ENCODE results near the gene CFAP410. TPM values are rescaled to one million over a fixed set of nuclear protein-coding genes. Genes with fewer than 3 reads are reported as not detected.

The CFAP410 gene
- total and polyA plus RNA-seq, 2 donors (not counting 1 experiment from before 2014, with no cell fraction given), result 69.2 to 98.8 TPM

DNA sequence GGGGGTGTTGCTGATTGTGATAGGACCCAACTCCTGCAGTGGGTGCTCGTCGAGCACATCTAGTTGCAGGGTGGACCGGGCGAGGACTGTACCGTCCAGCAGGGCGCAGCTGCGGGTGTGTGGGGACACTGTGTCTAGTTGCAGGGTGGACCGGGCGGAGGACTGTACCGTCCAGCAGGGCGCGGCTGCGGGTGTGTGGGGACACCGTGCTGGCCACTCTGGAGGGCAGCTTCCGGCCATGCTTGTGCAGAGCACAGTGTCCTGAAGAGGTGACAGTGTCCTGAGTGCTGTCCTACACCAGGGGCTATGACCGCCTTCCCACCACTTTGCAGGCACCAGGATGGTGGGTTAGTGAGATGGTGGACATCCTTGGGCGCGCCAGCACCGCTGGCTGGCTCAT, 9.7 kb upstream of the CFAP410 start:
- Histone ChIP-seq H3K36me3 (replicated peaks in 1 of 2; ENCODE audit: control extremely low read depth in 1 of 2, control insufficient read depth in 1 of 2, extremely low read depth in 1 of 2, insufficient read depth in 2 of 2, low read length in 1 of 2) (no peaks in the 10 kb centered on the region), H3K9me3 (ENCODE audit: control extremely low read depth in 1 of 3, control insufficient read depth in 2 of 3, insufficient read depth in 1 of 3, low read length in 2 of 3) (peaks cover 0 to 4% (median 0%) of the 10 kb centered on the region in 3 donors), H3K4me2 (replicated peaks; ENCODE audit: low read depth, low read length, poor library complexity, severe bottlenecking) (no peak overlapping the region), H3K9ac (ENCODE audit: low read length) (no peak overlapping the region), H3K4me1 (ENCODE audit: control insufficient read depth in 2 of 2, insufficient read depth in 2 of 2, low read length in 2 of 2) (peaks cover 26 to 29% of the 10 kb centered on the region in 2 donors), H3K27me3 (replicated peaks in 1 of 4; ENCODE audit: control extremely low read depth in 1 of 4, control insufficient read depth in 3 of 4, insufficient read depth in 4 of 4, low read length in 3 of 4) (peaks cover 0 to 37% (median 12%) of the 10 kb centered on the region in 4 experiments), H3K79me2 (ENCODE audit: control insufficient read depth, insufficient read depth, low read length) (no peaks in the 10 kb centered on the region), H3K27ac (ENCODE audit: low read length in 2 of 2) (no peak overlapping the region), H4K20me1 (ENCODE audit: control insufficient read depth, insufficient read depth, low read length, poor library complexity, severe bottlenecking) (no peaks in the 10 kb centered on the region), H2AFZ (ENCODE audit: insufficient read depth, low read depth, low read length, poor library complexity, severe bottlenecking) (no peak overlapping the region), H3K4me3 (ENCODE audit: control extremely low read depth in 1 of 5, extremely low read depth in 1 of 5, insufficient read depth in 1 of 5, low read depth in 2 of 5, low read length in 4 of 5) (no peak overlapping the region)
- POLR2A ChIA-PET, result no interaction called here
- intact Hi-C loops (cut with micrococcal nuclease), result no loop called here
- no peak overlapping the region for H3K4me3 Mint-ChIP-seq
- H3K4me1 Mint-ChIP-seq, result peaks cover 15% of the 10 kb centered on the region
- no peak for ATAC-seq (ENCODE audit: low read depth)
- 99% methylated on average over 19 of the region's 19 CpGs for WGBS (ENCODE audit: insufficient coverage)
- H3K27me3 Mint-ChIP-seq, result peaks cover 15% of the 10 kb centered on the region
- no peak overlapping the region for H3K27ac Mint-ChIP-seq
- no peaks in the 10 kb centered on the region for H3K9me3 Mint-ChIP-seq (ENCODE audit: insufficient read depth)
- DNase-seq, result no peak
- TF ChIP-seq, protein P1, sequence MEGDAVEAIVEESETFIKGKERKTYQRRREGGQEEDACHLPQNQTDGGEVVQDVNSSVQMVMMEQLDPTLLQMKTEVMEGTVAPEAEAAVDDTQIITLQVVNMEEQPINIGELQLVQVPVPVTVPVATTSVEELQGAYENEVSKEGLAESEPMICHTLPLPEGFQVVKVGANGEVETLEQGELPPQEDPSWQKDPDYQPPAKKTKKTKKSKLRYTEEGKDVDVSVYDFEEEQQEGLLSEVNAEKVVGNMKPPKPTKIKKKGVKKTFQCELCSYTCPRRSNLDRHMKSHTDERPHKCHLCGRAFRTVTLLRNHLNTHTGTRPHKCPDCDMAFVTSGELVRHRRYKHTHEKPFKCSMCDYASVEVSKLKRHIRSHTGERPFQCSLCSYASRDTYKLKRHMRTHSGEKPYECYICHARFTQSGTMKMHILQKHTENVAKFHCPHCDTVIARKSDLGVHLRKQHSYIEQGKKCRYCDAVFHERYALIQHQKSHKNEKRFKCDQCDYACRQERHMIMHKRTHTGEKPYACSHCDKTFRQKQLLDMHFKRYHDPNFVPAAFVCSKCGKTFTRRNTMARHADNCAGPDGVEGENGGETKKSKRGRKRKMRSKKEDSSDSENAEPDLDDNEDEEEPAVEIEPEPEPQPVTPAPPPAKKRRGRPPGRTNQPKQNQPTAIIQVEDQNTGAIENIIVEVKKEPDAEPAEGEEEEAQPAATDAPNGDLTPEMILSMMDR (IDR thresholded peaks at IDR 0.05), result no peak
- CTCF ChIA-PET, result no interaction called here

- no peak overlapping the region for H3K27ac ChIP-seq (ENCODE audit: low read length in 2 of 2)
- H3K9me3 ChIP-seq (ENCODE audit: control extremely low read depth in 1 of 3, control insufficient read depth in 2 of 3, insufficient read depth in 1 of 3, low read length in 2 of 3), result peaks cover 0 to 4% (median 0%) of the 10 kb centered on the region in 3 donors
- H3K4me1 ChIP-seq (ENCODE audit: control insufficient read depth in 2 of 2, insufficient read depth in 2 of 2, low read length in 2 of 2), result peaks cover 17 to 20% of the 10 kb centered on the region in 2 donors
- Mint-ChIP-seq H3K4me1 (peaks cover 6% of the 10 kb centered on the region), H3K9me3 (ENCODE audit: insufficient read depth) (no peaks in the 10 kb centered on the region), H3K27me3 (peaks cover 12% of the 10 kb centered on the region), H3K4me3 (no peak overlapping the region), H3K27ac (no peak overlapping the region)
- ChIA-PET POLR2A (no interaction called here), CTCF (no interaction called here)
- H3K9ac ChIP-seq (ENCODE audit: low read length), result no peak overlapping the region
- ATAC-seq (ENCODE audit: low read depth) (no peak), DNase-seq (no peak)
- no peak overlapping the region for H2AFZ ChIP-seq (ENCODE audit: insufficient read depth, low read depth, low read length, poor library complexity, severe bottlenecking)
- intact Hi-C loops (cut with micrococcal nuclease), result no loop called here
- H3K79me2 ChIP-seq (ENCODE audit: control insufficient read depth, insufficient read depth, low read length), result no peaks in the 10 kb centered on the region
- H3K4me2 ChIP-seq (replicated peaks; ENCODE audit: low read depth, low read length, poor library complexity, severe bottlenecking), result no peak overlapping the region
- 52% methylated on average over 22 of the region's 22 CpGs for WGBS (ENCODE audit: insufficient coverage)
- H3K36me3 ChIP-seq (replicated peaks in 1 of 2; ENCODE audit: control extremely low read depth in 1 of 2, control insufficient read depth in 1 of 2, extremely low read depth in 1 of 2, insufficient read depth in 2 of 2, low read length in 1 of 2), result no peaks in the 10 kb centered on the region
- no peaks in the 10 kb centered on the region for H4K20me1 ChIP-seq (ENCODE audit: control insufficient read depth, insufficient read depth, low read length, poor library complexity, severe bottlenecking)
- H3K4me3 ChIP-seq (ENCODE audit: control extremely low read depth in 1 of 5, extremely low read depth in 1 of 5, insufficient read depth in 1 of 5, low read depth in 2 of 5, low read length in 4 of 5), result no peak overlapping the region
- H3K27me3 ChIP-seq (replicated peaks in 1 of 4; ENCODE audit: control extremely low read depth in 1 of 4, control insufficient read depth in 3 of 4, insufficient read depth in 4 of 4, low read length in 3 of 4), result peaks cover 0 to 37% (median 12%) of the 10 kb centered on the region in 4 experiments
- TF ChIP-seq, protein P1 (IDR thresholded peaks at IDR 0.05), result no peak
- TF ChIP-seq EZH2 (IDR thresholded peaks at IDR 0.05; ENCODE audit: borderline replicate concordance, insufficient read depth, low read depth, low read length, poor library complexity, severe bottlenecking), result no peak
Observed at GRCh38 chr21:44347911-44348451, 8.8 kb upstream of the CFAP410 start.

Measured in B cell (primary cell).